ENCODE data around the gene ARL6.

The ARL6 gene

DNA sequence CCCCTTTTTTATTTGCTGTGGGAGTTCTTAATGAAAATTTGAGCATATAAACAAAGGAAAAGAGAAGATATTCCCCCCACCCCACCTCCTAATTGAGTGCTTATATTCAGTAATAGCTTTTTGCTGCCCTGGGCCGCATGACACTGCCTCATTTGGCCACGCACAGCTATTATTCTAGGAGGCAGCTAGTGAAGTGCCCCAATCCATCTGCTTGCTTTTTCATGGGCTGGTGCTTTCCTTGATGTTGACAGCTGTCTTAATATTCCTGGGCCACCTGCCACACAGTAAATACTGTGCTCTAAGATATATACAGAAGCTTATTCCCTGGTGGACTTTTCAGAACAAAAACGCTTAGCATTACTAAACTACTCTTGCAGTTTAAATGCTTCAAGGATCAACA is 53.4 kb downstream of the ARL6 start:
- no peak for TF ChIP-seq TAF1 (IDR thresholded peaks at IDR 0.05; ENCODE audit: low read depth)
- TF ChIP-seq ZBTB7A (IDR thresholded peaks at IDR 0.05; ENCODE audit: low read depth), result no peak
- TF ChIP-seq EGR1 (IDR thresholded peaks at IDR 0.05), result no peak
- TF ChIP-seq EP300 (IDR thresholded peaks at IDR 0.05; ENCODE audit: borderline replicate concordance), result no peak
- TF ChIP-seq TCF12 (IDR thresholded peaks at IDR 0.05; ENCODE audit: low read depth), result no peak
- no peak for TF ChIP-seq RAD21 (IDR thresholded peaks at IDR 0.05; ENCODE audit: low read depth)
- TF ChIP-seq YY1 (IDR thresholded peaks at IDR 0.05; ENCODE audit: low read depth), result no peak
- no peak for TF ChIP-seq CREB1 (IDR thresholded peaks at IDR 0.05; ENCODE audit: low read depth)
- TF ChIP-seq NFIC (IDR thresholded peaks at IDR 0.05), result no peak
- no peak for TF ChIP-seq TEAD4 (IDR thresholded peaks at IDR 0.05)
- TF ChIP-seq, protein P1, sequence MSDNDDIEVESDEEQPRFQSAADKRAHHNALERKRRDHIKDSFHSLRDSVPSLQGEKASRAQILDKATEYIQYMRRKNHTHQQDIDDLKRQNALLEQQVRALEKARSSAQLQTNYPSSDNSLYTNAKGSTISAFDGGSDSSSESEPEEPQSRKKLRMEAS (IDR thresholded peaks at IDR 0.05), result no peak
- no peak for TF ChIP-seq FOXM1 (IDR thresholded peaks at IDR 0.05; ENCODE audit: borderline replicate concordance, low read depth)
- TF ChIP-seq, protein P2, sequence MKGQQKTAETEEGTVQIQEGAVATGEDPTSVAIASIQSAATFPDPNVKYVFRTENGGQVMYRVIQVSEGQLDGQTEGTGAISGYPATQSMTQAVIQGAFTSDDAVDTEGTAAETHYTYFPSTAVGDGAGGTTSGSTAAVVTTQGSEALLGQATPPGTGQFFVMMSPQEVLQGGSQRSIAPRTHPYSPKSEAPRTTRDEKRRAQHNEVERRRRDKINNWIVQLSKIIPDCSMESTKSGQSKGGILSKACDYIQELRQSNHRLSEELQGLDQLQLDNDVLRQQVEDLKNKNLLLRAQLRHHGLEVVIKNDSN (IDR thresholded peaks at IDR 0.05), result no peak
- TF ChIP-seq, protein P3, sequence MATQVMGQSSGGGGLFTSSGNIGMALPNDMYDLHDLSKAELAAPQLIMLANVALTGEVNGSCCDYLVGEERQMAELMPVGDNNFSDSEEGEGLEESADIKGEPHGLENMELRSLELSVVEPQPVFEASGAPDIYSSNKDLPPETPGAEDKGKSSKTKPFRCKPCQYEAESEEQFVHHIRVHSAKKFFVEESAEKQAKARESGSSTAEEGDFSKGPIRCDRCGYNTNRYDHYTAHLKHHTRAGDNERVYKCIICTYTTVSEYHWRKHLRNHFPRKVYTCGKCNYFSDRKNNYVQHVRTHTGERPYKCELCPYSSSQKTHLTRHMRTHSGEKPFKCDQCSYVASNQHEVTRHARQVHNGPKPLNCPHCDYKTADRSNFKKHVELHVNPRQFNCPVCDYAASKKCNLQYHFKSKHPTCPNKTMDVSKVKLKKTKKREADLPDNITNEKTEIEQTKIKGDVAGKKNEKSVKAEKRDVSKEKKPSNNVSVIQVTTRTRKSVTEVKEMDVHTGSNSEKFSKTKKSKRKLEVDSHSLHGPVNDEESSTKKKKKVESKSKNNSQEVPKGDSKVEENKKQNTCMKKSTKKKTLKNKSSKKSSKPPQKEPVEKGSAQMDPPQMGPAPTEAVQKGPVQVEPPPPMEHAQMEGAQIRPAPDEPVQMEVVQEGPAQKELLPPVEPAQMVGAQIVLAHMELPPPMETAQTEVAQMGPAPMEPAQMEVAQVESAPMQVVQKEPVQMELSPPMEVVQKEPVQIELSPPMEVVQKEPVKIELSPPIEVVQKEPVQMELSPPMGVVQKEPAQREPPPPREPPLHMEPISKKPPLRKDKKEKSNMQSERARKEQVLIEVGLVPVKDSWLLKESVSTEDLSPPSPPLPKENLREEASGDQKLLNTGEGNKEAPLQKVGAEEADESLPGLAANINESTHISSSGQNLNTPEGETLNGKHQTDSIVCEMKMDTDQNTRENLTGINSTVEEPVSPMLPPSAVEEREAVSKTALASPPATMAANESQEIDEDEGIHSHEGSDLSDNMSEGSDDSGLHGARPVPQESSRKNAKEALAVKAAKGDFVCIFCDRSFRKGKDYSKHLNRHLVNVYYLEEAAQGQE (IDR thresholded peaks at IDR 0.05; ENCODE audit: low read depth), result no peak
- no peak for TF ChIP-seq CEBPB (IDR thresholded peaks at IDR 0.05)

DNA sequence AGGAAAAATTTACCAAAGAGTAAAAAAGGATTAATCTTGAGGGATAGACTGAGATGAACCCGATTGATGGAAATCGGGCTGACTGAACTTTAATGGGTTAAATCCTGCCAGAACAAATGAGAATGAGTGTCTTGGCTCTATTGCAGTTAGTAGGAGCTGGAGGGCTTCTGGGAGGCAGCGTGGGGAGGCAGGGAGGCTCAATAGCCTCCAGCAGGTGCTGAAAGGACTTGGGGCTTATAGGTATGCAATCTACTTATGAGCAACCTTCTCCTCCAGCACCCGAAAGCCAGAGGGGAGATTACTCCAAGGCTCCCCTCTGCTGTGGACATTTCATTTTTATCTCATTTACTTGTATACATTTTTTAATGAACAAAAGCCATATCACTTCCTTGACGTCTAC is 56.2 kb downstream of the ARL6 start:
- no peak for TF ChIP-seq EGR1 (IDR thresholded peaks at IDR 0.05)
- no peak for TF ChIP-seq TCF12 (IDR thresholded peaks at IDR 0.05; ENCODE audit: low read depth)
- TF ChIP-seq CREB1 (IDR thresholded peaks at IDR 0.05; ENCODE audit: low read depth), result no peak
- no peak for TF ChIP-seq YY1 (IDR thresholded peaks at IDR 0.05; ENCODE audit: low read depth)
- TF ChIP-seq EP300 (IDR thresholded peaks at IDR 0.05; ENCODE audit: borderline replicate concordance), result no peak
- no peak for TF ChIP-seq CEBPB (IDR thresholded peaks at IDR 0.05)
- TF ChIP-seq NFIC (IDR thresholded peaks at IDR 0.05), result no peak
- no peak for TF ChIP-seq RAD21 (IDR thresholded peaks at IDR 0.05; ENCODE audit: low read depth)
- no peak for TF ChIP-seq TAF1 (IDR thresholded peaks at IDR 0.05; ENCODE audit: low read depth)
- TF ChIP-seq, protein P3 (IDR thresholded peaks at IDR 0.05; ENCODE audit: low read depth), result no peak
- TF ChIP-seq, protein P1 (IDR thresholded peaks at IDR 0.05), result no peak
- TF ChIP-seq TEAD4 (IDR thresholded peaks at IDR 0.05), result no peak
- TF ChIP-seq, protein P2 (IDR thresholded peaks at IDR 0.05), result no peak
- TF ChIP-seq ZBTB7A (IDR thresholded peaks at IDR 0.05; ENCODE audit: low read depth), result no peak
- no peak for TF ChIP-seq FOXM1 (IDR thresholded peaks at IDR 0.05; ENCODE audit: borderline replicate concordance, low read depth)

DNA sequence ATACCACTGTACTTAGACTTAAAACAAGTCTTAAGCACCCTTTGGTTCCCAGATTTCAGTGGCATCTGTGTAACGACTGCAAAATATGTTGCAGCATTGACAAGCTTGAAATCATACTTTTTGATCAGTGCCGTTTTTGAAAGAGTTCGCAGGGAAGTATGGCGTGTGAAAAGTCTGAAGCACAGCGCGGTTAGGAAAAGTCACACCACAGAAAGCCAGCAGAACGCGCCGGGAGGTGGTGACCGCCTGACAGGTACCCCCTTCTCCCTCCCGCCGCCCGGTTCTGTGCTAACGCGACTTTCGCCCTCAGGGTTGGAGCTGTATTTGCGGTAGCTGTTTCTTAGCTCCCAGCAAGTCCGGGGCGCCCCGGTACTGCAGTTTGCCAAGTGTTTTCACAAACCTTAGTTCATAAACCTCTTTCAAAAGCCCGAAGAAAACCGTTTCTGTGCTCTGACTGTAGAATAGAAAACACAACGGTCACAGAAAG is 56.8 kb downstream of the ARL6 start:
- no peak for TF ChIP-seq RAD21 (IDR thresholded peaks at IDR 0.05; ENCODE audit: low read depth)
- TF ChIP-seq CEBPB (IDR thresholded peaks at IDR 0.05), result no peak
- no peak for TF ChIP-seq FOXM1 (IDR thresholded peaks at IDR 0.05; ENCODE audit: borderline replicate concordance, low read depth)
- TF ChIP-seq CREB1 (IDR thresholded peaks at IDR 0.05; ENCODE audit: low read depth), result no peak
- TF ChIP-seq, protein P1 (IDR thresholded peaks at IDR 0.05), result no peak; the same call in 1 of the 2 replicates
- no peak for TF ChIP-seq TAF1 (IDR thresholded peaks at IDR 0.05; ENCODE audit: low read depth)
- no peak for TF ChIP-seq YY1 (IDR thresholded peaks at IDR 0.05; ENCODE audit: low read depth)
- no peak for TF ChIP-seq NFIC (IDR thresholded peaks at IDR 0.05)

DNA sequence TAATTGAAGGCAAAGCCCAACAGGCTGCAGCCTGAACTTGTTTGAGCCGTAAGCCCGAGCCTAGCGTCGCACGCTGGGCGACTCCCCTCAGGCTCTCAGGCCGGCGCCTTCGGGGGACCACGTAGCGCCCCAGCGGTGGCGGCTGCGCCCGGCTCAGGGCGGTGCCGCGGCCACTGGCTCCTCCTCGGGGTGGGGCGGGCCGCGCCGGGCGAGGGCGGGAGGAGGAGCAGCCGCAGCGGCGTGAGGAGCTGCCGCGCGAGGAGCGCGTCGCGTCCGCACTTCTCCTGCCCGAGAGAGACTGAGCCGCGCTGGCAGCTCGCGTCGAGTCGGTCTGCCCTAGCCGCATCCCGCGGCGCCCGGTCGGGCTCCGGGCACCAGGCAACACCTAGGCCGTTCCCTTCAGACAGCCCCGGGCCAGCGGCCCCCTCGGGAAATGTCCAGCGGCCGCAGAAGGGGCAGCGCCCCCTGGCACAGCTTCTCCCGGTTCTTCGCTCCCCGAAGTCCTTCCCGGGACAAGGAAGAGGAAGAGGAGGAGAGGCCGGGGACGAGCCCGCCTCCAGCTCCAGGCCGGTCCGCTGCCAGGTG is 57.3 kb downstream of the ARL6 start, which contains the start of gene CRYBG3:
Gene CRYBG3, plus strand, starts transcription at position 238 of the 585 bp plus-strand sequence. Its CDS starts 196 bp downstream, at position 434.
- TF ChIP-seq, protein P3 (IDR thresholded peaks at IDR 0.05; ENCODE audit: low read depth), result no peak
- no peak for TF ChIP-seq NFIC (IDR thresholded peaks at IDR 0.05)
- TF ChIP-seq YY1 (IDR thresholded peaks at IDR 0.05; ENCODE audit: low read depth), result 0 out of 2 replicates have a peak, but pooled peaks have one; percentile 10
- 0 out of 2 replicates have a peak, but pooled peaks have one; percentile 11 for TF ChIP-seq EGR1 (IDR thresholded peaks at IDR 0.05)
- TF ChIP-seq, protein P1 (IDR thresholded peaks at IDR 0.05), result peak; percentile 82
- TF ChIP-seq TAF1 (IDR thresholded peaks at IDR 0.05; ENCODE audit: low read depth), result peak; percentile 68

Data from Ishikawa (cell line).